OCI-LY3 (cell line): ENCODE results near the gene TPCN1.

Experiments used
- H2AFZ ChIP-seq: fragments of 200-600, 300-600 bp; shearing (Covaris generic); 2 replicates; pipeline ENCODE4 v1.6.0; 2014; ENCODE audit warnings: antibody characterized with exemption, low read depth, low read length
- H3K27ac ChIP-seq: fragments of 200-600, 300-600 bp; sonication (generic); 2 replicates; pipeline ENCODE4 v1.5.1; 2014; ENCODE audit warnings: mild to moderate bottlenecking, low read length, moderate library complexity, mixed read lengths
- H3K27me3 ChIP-seq: fragments of 200-600, 300-600 bp; sonication (generic); 2 replicates; pipeline ENCODE4 v1.6.1; 2014; ENCODE audit warnings: low read depth, low read length, mixed read lengths
- H3K36me3 ChIP-seq: fragments of 200-600, 300-600 bp; sonication (generic); replicated peaks from 2 replicates; pipeline ENCODE3; 2014; ENCODE audit warnings: low read depth, low read length, mixed read lengths
- H3K4me1 ChIP-seq: fragments of 300-600, 200-600 bp; sonication (generic); 2 replicates; pipeline ENCODE4 v1.6.1; 2014; ENCODE audit warnings: low read length, mixed read lengths
- H3K4me2 ChIP-seq: fragments of 200-600, 300-600 bp; sonication (generic); 2 replicates; pipeline ENCODE4 v1.6.1; 2014; ENCODE audit warnings: low read length, mixed read lengths
- H3K4me3 ChIP-seq: fragments of 300-600, 200-600 bp; sonication (generic); 2 replicates; pipeline ENCODE4 v1.5.1; 2014; ENCODE audit warnings: antibody characterized with exemption, mild to moderate bottlenecking, low read length, moderate library complexity
- H3K79me2 ChIP-seq: fragments of 300-600, 200-600 bp; shearing (Covaris generic); 2 replicates; pipeline ENCODE4 v1.6.1; 2014; ENCODE audit warnings: mild to moderate bottlenecking, low read length, mixed read lengths
- H3K9ac ChIP-seq: fragments of 300-600, 200-600 bp; shearing (Covaris generic); 2 replicates; pipeline ENCODE4 v1.6.0; 2014; ENCODE audit warnings: mild to moderate bottlenecking, low read length, moderate library complexity
- H3K9me3 ChIP-seq: fragments of 200-600, 300-600 bp; shearing (Covaris generic); 2 replicates; pipeline ENCODE4 v1.6.1; 2014; ENCODE audit warnings: low read length, mixed read lengths; ENCODE audit not compliant: insufficient read depth
- H4K20me1 ChIP-seq: fragments of 200-600, 300-600 bp; sonication (generic); 2 replicates; pipeline ENCODE4 v1.6.1; 2016; ENCODE audit warnings: low read length, mixed read lengths; ENCODE audit not compliant: insufficient read depth
- CTCF ChIP-seq: fragments of 200-600, 300-600 bp; sonication (generic); IDR thresholded peaks from 2 replicates; pipeline ENCODE4 v1.5.1; 2014; ENCODE audit warnings: antibody characterized with exemption, low read length, low read depth
- EZH2phosphoT487 ChIP-seq: fragments of 200-600 bp; shearing (Covaris generic); IDR thresholded peaks from 2 replicates; pipeline ENCODE4 v1.6.1; 2018; ENCODE audit warnings: antibody characterized with exemption, mixed run types, low read depth

The TPCN1 gene

GRCh38 chr12:113220593-113221180 is 577 bp upstream of the TPCN1 start:
- H3K9ac ChIP-seq = peak overlapping the region; percentile 58
- H4K20me1 ChIP-seq = no peaks in the 10 kb centered on the region
- H3K9me3 ChIP-seq = no peaks in the 10 kb centered on the region
- H3K4me1 ChIP-seq = peaks cover 27% of the 10 kb centered on the region
- no peak overlapping the region for H3K27ac ChIP-seq
- TF ChIP-seq EZH2phosphoT487 (no peak), CTCF (no peak)
- peak overlapping the region; percentile 91 for H3K4me3 ChIP-seq
- H2AFZ ChIP-seq = peak overlapping the region; percentile 72
- H3K4me2 ChIP-seq = peak overlapping the region; percentile 98
- H3K36me3 ChIP-seq = no peaks in the 10 kb centered on the region
- peaks cover 27% of the 10 kb centered on the region for H3K79me2 ChIP-seq
- H3K27me3 ChIP-seq = no peaks in the 10 kb centered on the region; the same call in 1 of the 2 replicates

GRCh38 chr12:113221997-113222729 is 899 bp downstream of the TPCN1 start:
- TF ChIP-seq EZH2phosphoT487 = no peak
- TF ChIP-seq CTCF = no peak
- peak overlapping the region; percentile 51 for H3K27ac ChIP-seq
- H3K4me1 ChIP-seq = peaks cover 23% of the 10 kb centered on the region
- no peaks in the 10 kb centered on the region for H3K9me3 ChIP-seq
- no peaks in the 10 kb centered on the region for H4K20me1 ChIP-seq
- H3K4me3 ChIP-seq = peak overlapping the region; percentile 93
- no peak overlapping the region for H2AFZ ChIP-seq
- H3K36me3 ChIP-seq = peaks cover 4% of the 10 kb centered on the region
- peak overlapping the region; percentile 85 for H3K9ac ChIP-seq
- no peaks in the 10 kb centered on the region; the same call in 1 of the 2 replicates for H3K27me3 ChIP-seq
- peak overlapping the region; percentile 98 for H3K4me2 ChIP-seq
- peaks cover 27% of the 10 kb centered on the region for H3K79me2 ChIP-seq

GRCh38 chr12:113222730-113223531 is 1.7 kb downstream of the TPCN1 start:
- H3K4me2 ChIP-seq = peak overlapping the region; percentile 98
- no peaks in the 10 kb centered on the region for H3K27me3 ChIP-seq
- peaks cover 27% of the 10 kb centered on the region for H3K79me2 ChIP-seq
- peaks cover 23% of the 10 kb centered on the region for H3K4me1 ChIP-seq
- H3K9ac ChIP-seq = peak overlapping the region; percentile 85
- H3K27ac ChIP-seq = peak overlapping the region; percentile 51
- no peak overlapping the region for H2AFZ ChIP-seq
- no peaks in the 10 kb centered on the region for H4K20me1 ChIP-seq
- H3K9me3 ChIP-seq = no peaks in the 10 kb centered on the region
- peak overlapping the region; percentile 93 for H3K4me3 ChIP-seq
- TF ChIP-seq EZH2phosphoT487 (no peak), CTCF (no peak)
- H3K36me3 ChIP-seq = peaks cover 12% of the 10 kb centered on the region

- H3K27ac ChIP-seq = no peak overlapping the region
- H3K4me3 ChIP-seq = no peak overlapping the region
- no peak overlapping the region for H3K9ac ChIP-seq
- peaks cover 43% of the 10 kb centered on the region for H3K4me1 ChIP-seq
- H3K9me3 ChIP-seq = no peaks in the 10 kb centered on the region
- no peaks in the 10 kb centered on the region for H4K20me1 ChIP-seq
- H3K36me3 ChIP-seq = peaks cover 26% of the 10 kb centered on the region
- H3K4me2 ChIP-seq = no peak overlapping the region
- TF ChIP-seq EZH2phosphoT487 (no peak), CTCF (no peak)
- no peak overlapping the region for H2AFZ ChIP-seq
- no peaks in the 10 kb centered on the region for H3K27me3 ChIP-seq
- H3K79me2 ChIP-seq = peaks cover 27% of the 10 kb centered on the region
These were observed 3.7 kb downstream of the TPCN1 start for GRCh38 chr12:113224955-113225354.
